ENCODE data around the gene NLRP5. TPM values are rescaled to one million over a fixed set of nuclear protein-coding genes. Genes with fewer than 3 reads are reported as not detected.
A peak's percentile ranks its signal among the peaks of the same experiment; 100 is the strongest.

NLRP5 gene
- total and polyA plus RNA-seq, 8 donors, result not detected

DNA sequence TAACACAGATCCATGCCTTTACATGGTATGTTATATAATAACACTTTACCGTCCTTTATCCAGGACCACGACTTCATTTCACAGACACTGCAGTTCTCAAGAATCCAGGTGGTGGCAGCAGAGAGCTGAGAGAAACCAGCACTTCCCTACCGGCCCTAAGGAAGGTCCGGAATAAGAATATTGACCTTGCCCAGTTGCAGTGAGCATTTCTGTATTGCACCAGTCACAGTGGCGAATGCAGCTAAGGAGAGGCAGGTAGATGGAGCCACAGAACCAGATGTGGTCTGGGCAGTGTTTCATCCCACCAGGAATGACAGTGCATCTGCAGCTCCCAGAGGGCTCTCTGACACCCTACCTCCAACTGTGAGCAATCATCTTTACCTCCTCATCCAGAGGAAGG lies 89.9 kb downstream of the NLRP5 start:
- ATAC-seq, result peak; percentile 78
- H3K27me3 ChIP-seq, result peaks cover 0 to 4% of the 10 kb centered on the region in 2 donors
- H3K27ac ChIP-seq, result no peak overlapping the region
- TF ChIP-seq CTCF (IDR thresholded peaks at IDR 0.05), result peak; percentile 83 to 84
- H3K4me1 ChIP-seq, result peaks cover 6 to 10% of the 10 kb centered on the region in 2 donors
- intact Hi-C loops (cut with DNase I), result loop anchor here in 1 of 2 donors (5.0 kb wide), 1 partner anchor 96 kb away; no protein-coding TSS in a partner anchor
- no peaks in the 10 kb centered on the region for H3K9me3 ChIP-seq
- H3K36me3 ChIP-seq, result no peaks in the 10 kb centered on the region
- peak in 2 of 4 donors; percentile 45 to 65 for DNase-seq
- no peak overlapping the region for H3K4me3 ChIP-seq

- no peaks in the 10 kb centered on the region for H3K36me3 ChIP-seq
- ATAC-seq (no peak), DNase-seq (no peak)
- H3K9me3 ChIP-seq, result no peaks in the 10 kb centered on the region
- intact Hi-C loops (cut with DNase I), result loop anchor here in 1 of 2 donors (5.0 kb wide), 1 partner anchor 93 kb away; no protein-coding TSS in a partner anchor
- no peak for TF ChIP-seq CTCF (IDR thresholded peaks at IDR 0.05)
- H3K27ac ChIP-seq, result no peak overlapping the region
- H3K4me1 ChIP-seq, result peaks cover 8 to 14% of the 10 kb centered on the region in 2 donors
- H3K27me3 ChIP-seq, result peaks cover 0 to 8% of the 10 kb centered on the region in 2 donors
- H3K4me3 ChIP-seq, result no peak overlapping the region
Observed at GRCh38 chr19:56079609-56080008, 93.0 kb downstream of the NLRP5 start.

DNA sequence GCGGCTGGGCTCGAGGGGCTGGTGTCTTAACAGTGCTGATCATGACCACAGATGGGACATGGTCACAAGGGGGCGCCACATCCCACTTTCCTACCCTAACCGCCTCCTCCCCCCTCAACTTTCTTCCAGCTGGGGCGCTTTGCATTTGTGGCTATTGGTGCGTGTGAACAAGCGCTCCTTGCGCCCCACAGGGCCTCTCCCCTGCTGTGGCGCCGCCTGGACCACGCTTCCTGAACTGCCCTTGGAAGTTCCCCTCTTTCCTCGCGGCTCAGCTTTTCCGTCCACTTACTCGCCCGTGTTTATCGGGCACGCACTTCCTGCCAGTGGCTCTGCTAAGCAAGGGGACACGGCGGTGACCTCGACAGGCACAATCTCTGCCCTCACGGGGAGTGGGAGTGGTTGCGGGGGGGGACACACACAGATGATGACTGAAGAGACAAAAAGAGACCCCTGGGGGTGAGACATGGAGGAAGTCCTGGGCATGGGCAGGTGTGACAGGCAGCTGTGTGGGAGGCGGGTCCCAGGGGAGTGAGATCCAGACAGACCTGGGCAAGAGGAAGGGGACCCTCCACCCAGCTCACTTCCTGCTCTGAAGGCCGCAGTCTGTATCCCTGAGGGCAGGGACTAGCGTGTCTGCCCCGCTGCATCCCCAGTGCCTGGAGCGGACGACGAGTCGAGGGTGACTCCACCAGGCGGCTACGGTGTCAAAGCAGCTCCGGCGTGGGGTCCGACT lies 94.3 kb downstream of the NLRP5 start:
- peak overlapping the region in 1 of 2 donors; percentile 41 for H3K27ac ChIP-seq
- ATAC-seq (peak; percentile 94), DNase-seq (peak; percentile 51 to 87 (median 75))
- H3K27me3 ChIP-seq, result peaks cover 0 to 8% of the 10 kb centered on the region in 2 donors
- intact Hi-C loops (cut with DNase I), result no loop called here
- peak in 1 of 2 donors; percentile 53 for TF ChIP-seq CTCF (IDR thresholded peaks at IDR 0.05)
- H3K4me1 ChIP-seq, result peaks cover 8 to 14% of the 10 kb centered on the region in 2 donors
- H3K9me3 ChIP-seq, result no peaks in the 10 kb centered on the region
- H3K36me3 ChIP-seq, result peaks cover 0 to 9% of the 10 kb centered on the region in 2 donors
- peak overlapping the region; percentile 19 to 34 for H3K4me3 ChIP-seq

GRCh38 chr19:56083668-56084067 lies 97.1 kb downstream of the NLRP5 start:
- Histone ChIP-seq H3K36me3 (peaks cover 0 to 36% of the 10 kb centered on the region in 2 donors), H3K27ac (no peak overlapping the region), H3K9me3 (no peaks in the 10 kb centered on the region), H3K27me3 (peaks cover 0 to 8% of the 10 kb centered on the region in 2 donors), H3K4me3 (no peak overlapping the region), H3K4me1 (peaks cover 8 to 14% of the 10 kb centered on the region in 2 donors)
- DNase-seq (no peak), ATAC-seq (no peak)
- no peak for TF ChIP-seq CTCF (IDR thresholded peaks at IDR 0.05)
- intact Hi-C loops (cut with DNase I), result no loop called here

DNA sequence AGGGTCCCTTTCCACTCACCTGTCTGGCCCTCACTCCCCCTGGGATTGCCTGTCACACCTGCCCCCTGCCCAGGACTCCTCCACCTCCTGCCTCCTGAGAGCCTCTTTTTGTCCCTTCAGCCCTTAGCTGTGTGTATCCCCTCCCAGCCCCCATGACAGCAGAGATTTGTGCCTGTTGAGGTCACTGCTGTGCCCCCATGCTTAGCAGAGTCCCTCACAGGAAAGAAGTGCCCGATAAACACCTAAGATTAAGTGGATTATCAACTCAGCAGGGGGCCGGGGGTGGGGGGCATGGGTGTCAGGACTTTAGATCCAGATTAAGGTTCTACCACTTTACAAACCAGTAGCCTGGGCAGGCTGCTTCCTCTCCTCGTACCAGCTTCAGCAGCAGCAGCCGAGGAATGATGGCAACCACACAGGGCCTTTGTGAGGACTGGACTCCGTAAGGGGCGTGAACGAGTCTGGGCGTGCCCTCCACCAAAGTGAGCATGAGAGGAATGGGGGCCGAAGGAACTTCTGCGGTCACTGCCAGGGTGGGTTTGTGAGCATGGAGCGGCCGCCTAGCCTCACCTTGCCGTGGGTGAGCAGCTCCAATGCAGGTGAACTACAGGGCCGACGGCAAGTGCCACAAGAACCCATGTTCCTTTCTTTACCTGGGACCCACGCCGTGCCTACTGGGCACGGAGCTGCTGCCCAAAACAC lies 98.4 kb downstream of the NLRP5 start:
- peak in 1 of 4 donors; percentile 52 for DNase-seq
- intact Hi-C loops (cut with DNase I), result no loop called here
- no peak for ATAC-seq
- H3K4me3 ChIP-seq, result no peak overlapping the region
- peaks cover 0 to 8% of the 10 kb centered on the region in 2 donors for H3K27me3 ChIP-seq
- peaks cover 0 to 49% of the 10 kb centered on the region in 2 donors for H3K36me3 ChIP-seq
- H3K9me3 ChIP-seq, result no peaks in the 10 kb centered on the region
- H3K27ac ChIP-seq, result no peak overlapping the region
- TF ChIP-seq CTCF (IDR thresholded peaks at IDR 0.05), result no peak
- H3K4me1 ChIP-seq, result peaks cover 8 to 14% of the 10 kb centered on the region in 2 donors

All from left lung (tissue), 10 donors.